B cell (primary cell): ENCODE data around the gene NAT10. TPM values are rescaled to one million over a fixed set of nuclear protein-coding genes. Genes with fewer than 3 reads are reported as not detected.

Experiments
- ATAC-seq: fragments of 200-7000 bp; cut with Tn5 transposase; one replicate; pipeline ENCODE4 v1.10.0; 2021; ENCODE audit warnings: low read depth, mild to moderate bottlenecking, moderate number of reproducible peaks, moderate library complexity
- CTCF ChIA-PET: fragments of 350-600 bp; sonication (Branson Sonifier 250); formaldehyde crosslinking; loops from one replicate; lab custom pipeline; 2021; ENCODE audit warnings: antibody characterized with exemption, inconsistent platforms; lab: Charles Lee
- POLR2A ChIA-PET: fragments of 350-600 bp; sonication (Branson Sonifier 250); formaldehyde crosslinking; loops from one replicate; lab custom pipeline; 2021; ENCODE audit warnings: antibody characterized with exemption; lab: Charles Lee
- DNase-seq: peaks from one replicate; pipeline ENCODE4 v3.0.0; 2013
- H2AFZ ChIP-seq: 2 replicates; pipeline ENCODE4 v1.6.1; 2012; ENCODE audit warnings: mild to moderate bottlenecking, low read depth, low read length; ENCODE audit not compliant: insufficient read depth, poor library complexity, severe bottlenecking
- H3K27ac ChIP-seq, 2 donors: 1 replicate in 1 of 2; 2 replicates in 1 of 2; pipeline ENCODE4 v1.5.1; 2012 to 2013; ENCODE audit warnings: low read length in 2 of 2, mild to moderate bottlenecking in 2 of 2, moderate library complexity in 1 of 2
- H3K27me3 ChIP-seq, 4 experiments: fragments of 200-600 bp in 1 of 4; sonication (generic) in 1 of 4; replicated peaks in 1 of 4; 1 replicate in 2 of 4; 2 replicates in 2 of 4; pipeline versions ENCODE4 v1.6.1 to v1.7.0; 2013 to 2016; ENCODE audit warnings: low read length in 3 of 4, mild to moderate bottlenecking in 2 of 4, mixed read lengths in 1 of 4, moderate library complexity in 1 of 4; ENCODE audit not compliant: insufficient read depth in 4 of 4, control insufficient read depth in 3 of 4; ENCODE audit errors: control extremely low read depth in 1 of 4
- H3K36me3 ChIP-seq, 2 experiments: replicated peaks in 1 of 2; 1 replicate in 1 of 2; 2 replicates in 1 of 2; pipeline versions ENCODE4 v1.6.1 to v1.7.1; 2013; ENCODE audit warnings: low read length in 1 of 2; ENCODE audit not compliant: insufficient read depth in 2 of 2, control insufficient read depth in 1 of 2; ENCODE audit errors: control extremely low read depth in 1 of 2, extremely low read depth in 1 of 2
- H3K4me1 ChIP-seq, 2 donors: fragments of 200-600 bp in 1 of 2; sonication (generic) in 1 of 2; 1 replicate in 1 of 2; 2 replicates in 1 of 2; pipeline versions ENCODE4 v1.5.1 to v1.6.1; 2013 to 2017; ENCODE audit warnings: low read length in 2 of 2; ENCODE audit not compliant: control insufficient read depth in 2 of 2, insufficient read depth in 2 of 2
- H3K4me2 ChIP-seq: replicated peaks from 2 replicates; pipeline ENCODE3; 2012; ENCODE audit warnings: mild to moderate bottlenecking, low read depth, low read length; ENCODE audit not compliant: poor library complexity, severe bottlenecking
- H3K4me3 ChIP-seq, 5 experiments: fragments of 200-600 bp in 1 of 5; sonication (generic) in 1 of 5; 1 replicate in 3 of 5; 2 replicates in 2 of 5; pipeline versions ENCODE4 v1.5.1 to v1.7.0; 2011 to 2016; ENCODE audit warnings: low read length in 4 of 5, mild to moderate bottlenecking in 4 of 5, low read depth in 2 of 5, control low read depth in 1 of 5, moderate library complexity in 1 of 5; ENCODE audit not compliant: insufficient read depth in 1 of 5; ENCODE audit errors: control extremely low read depth in 1 of 5, extremely low read depth in 1 of 5
- H3K79me2 ChIP-seq: fragments of 200-600 bp; sonication (generic); one replicate; pipeline ENCODE4 v1.6.0; 2016; ENCODE audit warnings: low read length; ENCODE audit not compliant: control insufficient read depth, insufficient read depth
- H3K9ac ChIP-seq: fragments of 200-600 bp; sonication (generic); 2 replicates; pipeline ENCODE4 v1.6.1; 2017; ENCODE audit warnings: mild to moderate bottlenecking, low read length, moderate library complexity
- H3K9me3 ChIP-seq, 3 donors: one replicate each; pipeline versions ENCODE4 v1.6.1 to v1.7.1; 2013; ENCODE audit warnings: low read length in 2 of 3; ENCODE audit not compliant: control insufficient read depth in 2 of 3, insufficient read depth in 1 of 3; ENCODE audit errors: control extremely low read depth in 1 of 3
- H4K20me1 ChIP-seq: 2 replicates; pipeline ENCODE4 v1.6.0; 2012; ENCODE audit warnings: mild to moderate bottlenecking, low read length; ENCODE audit not compliant: insufficient read depth, control insufficient read depth, poor library complexity, severe bottlenecking
- H3K27ac Mint-ChIP-seq: one replicate; pipeline ENCODE4 v1.8.0; 2021; ENCODE audit warnings: mixed read lengths
- H3K27me3 Mint-ChIP-seq: one replicate; pipeline ENCODE4 v1.8.0; 2021; ENCODE audit warnings: mixed read lengths
- H3K4me1 Mint-ChIP-seq: one replicate; pipeline ENCODE4 v1.8.0; 2021; ENCODE audit warnings: mixed read lengths
- H3K4me3 Mint-ChIP-seq: one replicate; pipeline ENCODE4 v1.8.0; 2021; ENCODE audit warnings: mixed read lengths
- H3K9me3 Mint-ChIP-seq: one replicate; pipeline ENCODE4 v1.8.0; 2022; ENCODE audit warnings: mixed read lengths; ENCODE audit not compliant: insufficient read depth
- EZH2 ChIP-seq: IDR thresholded peaks from 2 replicates; pipeline ENCODE4 v1.6.1; 2012; ENCODE audit warnings: borderline replicate concordance, low read depth, mild to moderate bottlenecking, moderate library complexity, low read length; ENCODE audit not compliant: insufficient read depth, poor library complexity, severe bottlenecking
- WGBS: methylation state at CpG from one replicate; pipeline ENCODE4 v1.1.5; 2013; ENCODE audit warnings: missing lambda C conversion rate; ENCODE audit not compliant: insufficient coverage; 5-methylcytosine and 5-hydroxymethylcytosine counted together
- intact Hi-C: fragments of 100-400 bp; cut with micrococcal nuclease; formaldehyde crosslinking; loops from one replicate; pipeline ENCODE4 v1.10.0; 2022
- polyA plus RNA-seq: library from polyadenylated mRNA; depleted of rRNA; stranded (reverse); fragments of >200 nt; gene quantifications from 2 replicates; pipeline ENCODE4 v1.2.3, GENCODE V29; 2012
- total RNA-seq, 2 donors: library from RNA; stranded (reverse); fragments of 120-200 nt in 1 of 2; gene quantifications; 1 replicate in 1 of 2; 2 replicates in 1 of 2; pipeline versions ENCODE4 v1.2.3 to v1.2.4, GENCODE V29; 2013 to 2022
- TF ChIP-seq, protein P1 (sequence below): fragments of 200-600 bp; IDR thresholded peaks from one replicate; pipeline ENCODE4 v1.8.0; 2022; ENCODE audit warnings: antibody characterized with exemption, mild to moderate bottlenecking

The NAT10 gene
- total and polyA plus RNA-seq, 2 donors (not counting 1 experiment from before 2014, with no cell fraction given): 24.9 to 73.5 TPM

DNA sequence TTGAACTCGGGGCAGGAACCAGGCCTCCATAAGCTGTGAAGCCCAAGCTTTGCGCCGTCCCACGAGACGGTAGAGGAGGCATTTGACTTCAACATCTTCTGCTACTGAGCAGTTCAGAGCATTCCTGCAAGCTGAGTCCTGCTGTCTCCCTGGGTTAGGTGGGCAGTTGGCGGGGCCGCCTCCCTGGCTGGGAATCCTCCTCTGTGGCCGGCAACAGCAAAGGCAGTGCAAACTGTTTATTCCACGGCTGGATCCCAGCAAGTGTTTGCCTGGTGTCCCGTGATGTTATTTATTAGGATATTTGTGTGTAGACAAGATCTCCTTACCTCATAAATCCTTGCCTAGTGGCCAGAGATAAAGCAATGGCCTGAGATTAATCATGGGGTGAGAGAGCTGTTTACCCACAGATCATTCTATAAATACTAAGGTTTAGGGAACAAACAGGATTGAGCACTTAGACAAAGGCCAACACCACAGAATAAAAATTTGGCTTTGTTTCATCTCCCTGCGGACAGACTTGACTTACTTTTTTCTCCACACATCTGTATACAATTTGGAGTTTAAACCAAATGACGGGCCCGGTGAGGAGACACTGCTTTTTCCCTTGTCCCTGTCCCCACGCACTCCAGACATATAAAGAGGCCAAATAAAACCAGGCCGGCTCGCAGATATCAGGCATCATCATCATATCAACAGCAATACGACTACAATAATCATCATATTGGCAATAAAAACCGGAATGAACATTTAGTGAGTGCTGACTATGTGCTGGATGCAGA is 63.4 kb downstream of the NAT10 start:
- Histone ChIP-seq H3K4me3 (no peak overlapping the region), H3K9me3 (no peaks in the 10 kb centered on the region), H3K9ac (no peak overlapping the region), H3K4me2 (no peak overlapping the region), H3K36me3 (no peaks in the 10 kb centered on the region), H2AFZ (no peak overlapping the region), H3K27me3 (peaks cover 0 to 11% (median 0%) of the 10 kb centered on the region in 4 experiments), H3K27ac (no peak overlapping the region), H4K20me1 (no peaks in the 10 kb centered on the region), H3K4me1 (peaks cover 0 to 2% of the 10 kb centered on the region in 2 donors), H3K79me2 (no peaks in the 10 kb centered on the region)
- CTCF ChIA-PET: interaction anchor here (1.1 to 7.0 kb wide), 2 partner anchors 38 to 188 kb away, joined by 3 to 129 read pairs; partner anchors contain the start of gene ABTB2
- H3K27me3 Mint-ChIP-seq: no peaks in the 10 kb centered on the region
- WGBS: 90% methylated on average over 10 of the region's 18 CpGs
- intact Hi-C loops: no loop called here
- ATAC-seq: no peak
- no peak for TF ChIP-seq EZH2
- TF ChIP-seq, protein P1, sequence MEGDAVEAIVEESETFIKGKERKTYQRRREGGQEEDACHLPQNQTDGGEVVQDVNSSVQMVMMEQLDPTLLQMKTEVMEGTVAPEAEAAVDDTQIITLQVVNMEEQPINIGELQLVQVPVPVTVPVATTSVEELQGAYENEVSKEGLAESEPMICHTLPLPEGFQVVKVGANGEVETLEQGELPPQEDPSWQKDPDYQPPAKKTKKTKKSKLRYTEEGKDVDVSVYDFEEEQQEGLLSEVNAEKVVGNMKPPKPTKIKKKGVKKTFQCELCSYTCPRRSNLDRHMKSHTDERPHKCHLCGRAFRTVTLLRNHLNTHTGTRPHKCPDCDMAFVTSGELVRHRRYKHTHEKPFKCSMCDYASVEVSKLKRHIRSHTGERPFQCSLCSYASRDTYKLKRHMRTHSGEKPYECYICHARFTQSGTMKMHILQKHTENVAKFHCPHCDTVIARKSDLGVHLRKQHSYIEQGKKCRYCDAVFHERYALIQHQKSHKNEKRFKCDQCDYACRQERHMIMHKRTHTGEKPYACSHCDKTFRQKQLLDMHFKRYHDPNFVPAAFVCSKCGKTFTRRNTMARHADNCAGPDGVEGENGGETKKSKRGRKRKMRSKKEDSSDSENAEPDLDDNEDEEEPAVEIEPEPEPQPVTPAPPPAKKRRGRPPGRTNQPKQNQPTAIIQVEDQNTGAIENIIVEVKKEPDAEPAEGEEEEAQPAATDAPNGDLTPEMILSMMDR: no peak
- H3K4me1 Mint-ChIP-seq: peaks cover 2% of the 10 kb centered on the region
- POLR2A ChIA-PET: no interaction called here
- no peak for DNase-seq
- no peak overlapping the region for H3K4me3 Mint-ChIP-seq
- H3K27ac Mint-ChIP-seq: no peak overlapping the region
- H3K9me3 Mint-ChIP-seq: no peaks in the 10 kb centered on the region

DNA sequence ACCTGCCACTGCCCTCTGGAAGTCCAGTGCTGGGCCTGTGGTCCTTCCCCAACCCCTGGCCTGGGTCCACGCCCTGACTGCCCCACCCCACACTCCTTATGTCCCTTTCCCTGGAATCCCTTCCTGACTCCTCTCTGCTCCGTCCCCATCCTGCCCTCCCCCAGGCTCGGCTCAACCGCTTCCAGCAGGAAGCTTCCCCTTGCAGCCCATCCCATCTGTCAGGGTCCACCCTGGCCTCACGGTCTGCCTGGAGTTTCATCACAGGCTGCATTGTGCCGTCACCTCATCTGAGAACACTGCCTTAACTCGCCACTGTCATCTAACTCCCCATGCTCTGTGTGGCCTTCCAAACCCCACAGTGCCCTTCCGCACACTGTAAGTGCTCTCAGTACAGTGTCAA is 64.3 kb downstream of the NAT10 start:
- Histone ChIP-seq H3K4me2 (no peak overlapping the region), H3K36me3 (no peaks in the 10 kb centered on the region), H4K20me1 (no peaks in the 10 kb centered on the region), H3K27me3 (peaks cover 0 to 12% (median 0%) of the 10 kb centered on the region in 4 experiments), H3K9me3 (no peaks in the 10 kb centered on the region), H2AFZ (no peak overlapping the region), H3K27ac (no peak overlapping the region), H3K79me2 (no peaks in the 10 kb centered on the region), H3K9ac (no peak overlapping the region), H3K4me3 (no peak overlapping the region), H3K4me1 (peaks cover 0 to 10% of the 10 kb centered on the region in 2 donors)
- 87% methylated on average over 8 of the region's 8 CpGs for WGBS
- CTCF ChIA-PET: interaction anchor here (7.0 kb wide), 1 partner anchor 187 kb away, joined by 129 read pairs; the partner anchor contains the start of gene ABTB2
- no peak for DNase-seq
- no peak overlapping the region for H3K27ac Mint-ChIP-seq
- H3K9me3 Mint-ChIP-seq: no peaks in the 10 kb centered on the region
- intact Hi-C loops: no loop called here
- no peak overlapping the region for H3K4me3 Mint-ChIP-seq
- no peak for ATAC-seq
- TF ChIP-seq EZH2: no peak
- TF ChIP-seq, protein P1: no peak
- H3K27me3 Mint-ChIP-seq: no peaks in the 10 kb centered on the region
- POLR2A ChIA-PET: no interaction called here
- H3K4me1 Mint-ChIP-seq: peaks cover 3% of the 10 kb centered on the region
